ENCODE data around the gene SCFD1.
"Not testable (repeated sequence)": the region's sequence is repeated elsewhere in the genome, so short reads cannot be mapped to it uniquely, and the experiment has no call there.

Gene SCFD1

DNA sequence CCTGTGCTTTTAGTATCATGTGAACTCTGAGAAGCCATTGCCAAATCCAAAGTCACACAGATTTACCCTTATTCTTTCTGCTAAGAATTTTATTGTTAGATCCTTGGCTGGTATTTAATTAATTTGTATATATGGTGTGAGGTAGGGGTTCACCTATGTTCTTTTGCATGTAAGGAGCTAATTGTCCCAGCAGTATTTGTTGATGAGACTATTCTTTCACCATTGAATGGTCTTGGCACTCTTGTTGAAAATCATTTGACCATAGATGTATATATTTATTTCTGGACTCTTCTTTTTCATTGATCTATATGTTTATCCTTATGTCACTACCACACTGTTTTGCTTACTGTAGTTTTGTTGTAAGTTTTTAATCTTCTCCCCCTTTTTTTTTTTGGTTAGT is 36.9 kb upstream of the SCFD1 start:
- H3K4me1 ChIP-seq (ENCODE audit: control insufficient read depth, insufficient read depth, low read length) = peaks cover 3% of the 10 kb centered on the region
- no peak for DNase-seq (ENCODE audit: low read depth)
- H3K27me3 ChIP-seq (replicated peaks; ENCODE audit: control insufficient read depth, insufficient read depth, low read length) = no peaks in the 10 kb centered on the region
- H3K9ac ChIP-seq (ENCODE audit: low read length) = no peak overlapping the region
- peaks cover 18% of the 10 kb centered on the region for H3K36me3 ChIP-seq (ENCODE audit: control insufficient read depth, insufficient read depth, low read length, severe bottlenecking)
- no peaks in the 10 kb centered on the region for H3K9me3 ChIP-seq (ENCODE audit: control insufficient read depth, low read length)
- H3K4me3 ChIP-seq (ENCODE audit: low read length) = no peak overlapping the region

DNA sequence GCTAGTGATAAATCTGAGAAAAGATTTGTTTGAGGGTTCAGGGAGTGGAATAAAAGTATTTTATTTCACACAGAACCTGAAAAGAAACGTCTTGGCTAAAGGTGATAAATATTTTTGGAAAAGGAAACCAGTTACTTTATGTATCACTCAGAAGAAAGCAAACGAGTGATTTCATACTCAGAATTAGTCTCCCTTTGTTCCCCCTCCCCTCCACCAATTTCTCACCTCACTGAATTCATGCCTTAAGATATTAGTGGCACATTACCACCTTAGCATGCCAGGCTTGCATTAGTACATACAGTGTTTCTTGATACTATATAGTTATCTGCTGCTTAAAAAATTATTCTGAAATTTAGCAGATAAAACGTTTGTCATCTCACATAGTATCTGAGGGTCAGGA is 35.0 kb upstream of the SCFD1 start:
- Histone ChIP-seq H3K4me3 (ENCODE audit: low read length) (no peak overlapping the region), H3K9me3 (ENCODE audit: control insufficient read depth, low read length) (no peaks in the 10 kb centered on the region), H3K4me1 (ENCODE audit: control insufficient read depth, insufficient read depth, low read length) (no peaks in the 10 kb centered on the region), H3K27me3 (replicated peaks; ENCODE audit: control insufficient read depth, insufficient read depth, low read length) (no peaks in the 10 kb centered on the region), H3K36me3 (ENCODE audit: control insufficient read depth, insufficient read depth, low read length, severe bottlenecking) (peaks cover 33% of the 10 kb centered on the region), H3K9ac (ENCODE audit: low read length) (no peak overlapping the region)
- no peak for DNase-seq (ENCODE audit: low read depth)

DNA sequence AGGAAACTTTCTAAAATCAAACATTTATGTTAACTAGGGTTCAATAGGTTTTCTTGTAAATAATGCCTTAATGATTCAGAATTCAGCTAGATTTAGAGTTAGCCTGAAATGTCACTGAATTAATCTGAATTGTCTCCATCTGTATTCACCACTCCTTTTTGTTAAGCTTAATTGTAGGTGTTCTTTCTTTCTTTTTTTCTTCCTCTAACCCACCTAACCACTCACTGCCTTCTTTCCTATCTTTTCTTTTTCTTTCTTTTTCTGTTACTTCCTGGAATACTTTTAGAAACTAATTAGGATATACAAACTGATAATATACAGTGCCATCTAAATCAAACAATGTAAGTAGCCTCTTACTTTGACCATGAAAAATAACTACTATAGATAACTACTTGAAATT is 33.2 kb upstream of the SCFD1 start:
- Histone ChIP-seq H3K27me3 (replicated peaks; ENCODE audit: control insufficient read depth, insufficient read depth, low read length) (no peaks in the 10 kb centered on the region), H3K4me1 (ENCODE audit: control insufficient read depth, insufficient read depth, low read length) (no peaks in the 10 kb centered on the region), H3K4me3 (ENCODE audit: low read length) (no peak overlapping the region), H3K9ac (ENCODE audit: low read length) (no peak overlapping the region), H3K36me3 (ENCODE audit: control insufficient read depth, insufficient read depth, low read length, severe bottlenecking) (peaks cover 29% of the 10 kb centered on the region), H3K9me3 (ENCODE audit: control insufficient read depth, low read length) (no peaks in the 10 kb centered on the region)
- DNase-seq (ENCODE audit: low read depth) = no peak

DNA sequence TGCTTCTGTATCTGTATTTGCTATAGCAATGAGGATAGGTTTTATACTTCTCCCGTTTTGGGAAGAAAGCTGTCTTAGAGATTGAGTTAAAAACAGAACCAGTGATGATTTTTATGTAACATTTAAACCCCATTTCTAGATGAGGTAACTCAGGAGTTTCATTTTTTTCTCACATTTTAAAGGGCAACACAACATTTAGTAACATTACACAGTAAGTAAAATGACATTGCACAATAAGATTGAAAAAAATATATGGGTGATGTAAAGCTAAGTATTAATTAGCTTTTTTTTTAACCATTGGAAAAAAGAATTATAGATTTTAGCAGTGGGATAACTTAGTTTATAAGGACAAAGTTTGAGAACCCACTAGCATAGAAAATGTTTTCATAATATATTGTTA is 25.2 kb upstream of the SCFD1 start:
- Histone ChIP-seq H3K4me1 (ENCODE audit: control insufficient read depth, insufficient read depth, low read length) (no peaks in the 10 kb centered on the region), H3K27me3 (replicated peaks; ENCODE audit: control insufficient read depth, insufficient read depth, low read length) (no peaks in the 10 kb centered on the region), H3K36me3 (ENCODE audit: control insufficient read depth, insufficient read depth, low read length, severe bottlenecking) (peaks cover 30% of the 10 kb centered on the region), H3K9me3 (ENCODE audit: control insufficient read depth, low read length) (no peaks in the 10 kb centered on the region), H3K9ac (ENCODE audit: low read length) (no peak overlapping the region), H3K4me3 (ENCODE audit: low read length) (no peak overlapping the region)
- no peak for DNase-seq (ENCODE audit: low read depth)

DNA sequence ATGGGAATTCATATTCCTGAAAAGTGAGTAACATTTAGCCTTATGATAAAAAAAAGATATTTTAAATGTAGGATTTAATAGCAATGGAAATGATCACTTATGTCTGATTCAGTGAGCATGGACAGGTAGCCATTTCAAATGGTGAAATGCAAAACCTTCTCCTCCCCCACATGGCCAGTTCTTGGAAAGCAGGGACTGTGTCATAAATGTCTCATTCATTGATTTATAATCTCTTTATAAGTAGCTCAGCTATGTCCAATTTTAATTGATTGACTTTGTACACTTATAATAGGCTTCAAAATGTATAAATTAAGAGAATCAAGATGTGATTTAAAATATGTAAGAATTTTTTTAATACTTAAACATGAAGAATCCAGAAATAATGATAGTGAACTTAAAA is 24.6 kb upstream of the SCFD1 start:
- Histone ChIP-seq H3K9ac (ENCODE audit: low read length) (no peak overlapping the region), H3K4me1 (ENCODE audit: control insufficient read depth, insufficient read depth, low read length) (no peaks in the 10 kb centered on the region), H3K27me3 (replicated peaks; ENCODE audit: control insufficient read depth, insufficient read depth, low read length) (no peaks in the 10 kb centered on the region), H3K4me3 (ENCODE audit: low read length) (no peak overlapping the region), H3K9me3 (ENCODE audit: control insufficient read depth, low read length) (no peaks in the 10 kb centered on the region), H3K36me3 (ENCODE audit: control insufficient read depth, insufficient read depth, low read length, severe bottlenecking) (peaks cover 31% of the 10 kb centered on the region)
- no peak for DNase-seq (ENCODE audit: low read depth)

DNA sequence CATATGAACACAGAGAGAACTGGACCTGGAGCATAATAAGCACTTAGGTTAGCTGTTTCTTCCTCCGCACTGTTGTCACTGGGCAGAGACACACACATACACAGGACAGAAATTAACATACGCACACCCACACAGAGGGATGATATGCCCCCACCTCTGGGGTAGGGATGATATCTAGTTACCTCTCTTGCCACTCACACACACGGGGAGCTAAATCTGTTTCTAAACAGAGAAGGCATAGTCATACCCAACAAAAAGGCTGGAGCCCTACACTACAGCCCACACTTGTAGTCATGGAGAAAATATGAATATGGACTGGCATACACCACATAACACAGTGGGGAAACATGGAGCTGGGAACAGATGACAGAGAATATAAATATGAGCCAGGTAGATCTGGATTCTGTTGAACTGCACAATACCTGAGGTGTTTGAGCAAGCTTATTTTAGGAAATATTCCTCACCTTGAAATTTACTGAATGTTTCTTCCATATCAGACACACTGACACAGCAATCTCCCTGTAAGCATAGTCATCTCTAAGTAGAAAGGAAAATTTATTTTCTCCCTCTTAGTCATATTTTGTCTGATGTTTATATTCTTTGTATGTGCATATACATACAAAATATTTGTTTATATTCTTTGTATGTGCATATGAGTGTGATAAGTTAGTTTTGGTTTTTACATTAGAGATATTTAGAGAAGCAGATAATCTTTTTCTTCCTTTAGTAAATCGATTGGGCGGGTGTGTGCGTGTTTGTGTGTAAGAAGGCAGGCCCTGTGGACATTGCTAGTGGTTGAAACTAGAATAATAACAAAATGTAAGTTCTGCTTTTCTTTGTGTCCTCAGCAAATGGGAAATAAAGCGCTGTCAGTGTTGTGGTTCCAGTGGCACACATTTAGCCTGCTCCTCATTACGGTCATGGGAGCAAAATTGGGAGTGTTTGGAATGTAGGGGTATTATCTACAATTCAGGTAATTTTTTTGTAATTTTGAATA is 20.9 kb upstream of the SCFD1 start:
- Histone ChIP-seq H3K4me3 (ENCODE audit: low read length) (no peak overlapping the region), H3K36me3 (ENCODE audit: control insufficient read depth, insufficient read depth, low read length, severe bottlenecking) (peaks cover 58% of the 10 kb centered on the region)
- DNase-seq (ENCODE audit: low read depth) = no peak

DNA sequence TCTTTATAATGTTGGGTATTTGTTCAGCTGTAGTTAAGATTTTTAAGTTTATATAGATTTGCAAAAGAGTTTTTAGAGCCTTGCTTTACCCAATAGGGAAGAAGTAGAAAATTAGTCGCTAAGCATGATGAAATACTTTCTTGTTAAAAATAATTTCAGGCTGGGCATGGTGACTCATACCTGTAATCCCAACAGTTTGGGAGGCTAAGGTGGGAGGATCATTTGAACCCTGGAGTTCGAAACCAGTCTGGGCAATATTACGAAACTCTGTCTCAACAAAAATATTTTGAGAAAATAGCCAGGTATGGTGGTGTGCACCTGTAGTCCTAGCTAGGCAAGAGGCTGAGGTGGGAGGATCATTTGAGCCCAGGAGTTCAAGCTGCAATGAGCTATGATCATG is 18.7 kb upstream of the SCFD1 start:
- H3K4me3 ChIP-seq (ENCODE audit: low read length) = no peak overlapping the region
- peaks cover 54% of the 10 kb centered on the region for H3K36me3 ChIP-seq (ENCODE audit: control insufficient read depth, insufficient read depth, low read length, severe bottlenecking)

More for the DNA sequence above, 20.9 kb upstream of the SCFD1 start:
- no peak overlapping the region for H3K9ac ChIP-seq (ENCODE audit: low read length)
- no peaks in the 10 kb centered on the region for H3K9me3 ChIP-seq (ENCODE audit: control insufficient read depth, low read length)
- no peaks in the 10 kb centered on the region for H3K4me1 ChIP-seq (ENCODE audit: control insufficient read depth, insufficient read depth, low read length)
- H3K27me3 ChIP-seq (replicated peaks; ENCODE audit: control insufficient read depth, insufficient read depth, low read length) = no peaks in the 10 kb centered on the region

DNA sequence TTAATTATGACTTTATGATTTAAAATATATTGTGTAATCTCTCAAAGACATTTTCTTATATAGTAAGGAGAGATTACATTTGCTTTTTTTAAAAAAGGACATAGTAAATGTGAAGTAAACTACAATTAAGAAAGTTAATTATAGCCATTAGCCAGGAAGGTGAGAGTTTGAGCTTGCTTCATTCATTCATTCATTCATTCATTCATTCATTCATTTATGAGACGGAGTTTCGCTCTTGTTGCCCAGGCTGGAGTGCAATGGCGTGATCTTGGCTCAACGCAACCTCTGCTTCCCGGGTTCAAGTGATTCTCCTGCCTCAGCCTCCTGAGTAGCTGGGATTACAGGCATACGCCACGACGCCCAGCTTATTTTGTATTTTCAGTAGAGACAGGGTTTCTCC is 17.4 kb upstream of the SCFD1 start:
- not testable (repeated sequence) for H3K9me3 ChIP-seq (ENCODE audit: control insufficient read depth, low read length); H3K27me3 ChIP-seq (replicated peaks; ENCODE audit: control insufficient read depth, insufficient read depth, low read length); H3K4me1 ChIP-seq (ENCODE audit: control insufficient read depth, insufficient read depth, low read length); H3K4me3 ChIP-seq (ENCODE audit: low read length); H3K9ac ChIP-seq (ENCODE audit: low read length); DNase-seq (ENCODE audit: low read depth)
- peaks cover 51% of the 10 kb centered on the region for H3K36me3 ChIP-seq (ENCODE audit: control insufficient read depth, insufficient read depth, low read length, severe bottlenecking)

More for the DNA sequence above, 18.7 kb upstream of the SCFD1 start:
- Histone ChIP-seq H3K9ac (ENCODE audit: low read length) (no peak overlapping the region), H3K9me3 (ENCODE audit: control insufficient read depth, low read length) (no peaks in the 10 kb centered on the region), H3K27me3 (replicated peaks; ENCODE audit: control insufficient read depth, insufficient read depth, low read length) (no peaks in the 10 kb centered on the region), H3K4me1 (ENCODE audit: control insufficient read depth, insufficient read depth, low read length) (peaks cover 3% of the 10 kb centered on the region)
- DNase-seq (ENCODE audit: low read depth) = no peak

DNA sequence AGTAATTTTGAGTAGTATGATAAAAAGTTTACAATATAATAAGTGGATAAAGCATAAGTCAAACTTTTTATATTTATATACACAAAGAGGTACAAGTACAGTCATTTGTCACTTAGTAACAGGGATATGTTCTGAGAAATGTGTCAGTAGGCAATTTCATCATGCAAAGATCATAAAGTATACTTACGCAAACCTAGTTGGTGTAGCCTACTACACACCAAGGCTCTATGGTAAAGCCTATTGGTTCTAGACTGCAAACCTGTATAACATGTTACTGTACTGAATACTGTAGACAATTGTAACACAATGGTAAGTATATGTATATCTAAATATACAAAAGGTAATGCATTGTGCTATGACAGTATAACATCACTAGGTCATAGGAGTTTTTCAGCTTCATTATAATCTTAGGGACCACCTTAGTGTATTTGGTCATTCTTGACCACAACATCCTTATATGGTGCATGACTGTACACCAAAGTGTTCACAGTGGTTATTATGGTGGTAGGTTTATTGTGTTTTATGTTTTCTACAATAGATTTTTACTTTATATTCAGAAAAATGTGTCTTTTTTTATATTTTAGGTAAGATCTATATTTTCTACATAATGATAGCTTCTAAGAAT is 14.9 kb upstream of the SCFD1 start:
- no peak overlapping the region for H3K4me3 ChIP-seq (ENCODE audit: low read length)
- no peak for DNase-seq (ENCODE audit: low read depth)
- no peak overlapping the region for H3K9ac ChIP-seq (ENCODE audit: low read length)
- H3K27me3 ChIP-seq (replicated peaks; ENCODE audit: control insufficient read depth, insufficient read depth, low read length) = no peaks in the 10 kb centered on the region
- H3K9me3 ChIP-seq (ENCODE audit: control insufficient read depth, low read length) = no peaks in the 10 kb centered on the region
- peaks cover 8% of the 10 kb centered on the region for H3K4me1 ChIP-seq (ENCODE audit: control insufficient read depth, insufficient read depth, low read length)
- H3K36me3 ChIP-seq (ENCODE audit: control insufficient read depth, insufficient read depth, low read length, severe bottlenecking) = peaks cover 35% of the 10 kb centered on the region

DNA sequence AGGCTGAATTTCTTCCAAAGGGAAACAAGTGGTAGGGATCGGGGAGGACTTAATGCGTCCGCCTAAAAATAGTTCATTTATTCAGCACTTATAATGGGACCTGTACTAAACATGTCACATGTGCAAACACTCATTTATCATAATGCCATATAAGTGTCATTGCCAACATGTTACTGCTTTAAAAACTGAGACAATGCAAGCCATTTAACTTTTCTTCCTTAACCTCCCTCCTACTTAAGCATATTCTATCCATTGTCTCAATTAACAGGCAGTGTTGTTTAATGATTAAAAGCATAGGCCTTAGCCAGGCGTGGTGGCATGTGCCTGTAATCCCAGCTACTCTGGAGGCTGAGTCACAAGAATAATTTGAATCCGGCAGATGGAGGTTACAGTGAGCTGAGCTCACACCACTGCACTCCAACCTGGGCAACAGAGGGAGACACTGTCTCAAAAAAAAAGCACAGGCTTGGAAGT is 13.5 kb upstream of the SCFD1 start:
- Histone ChIP-seq H3K4me3 (ENCODE audit: low read length) (no peak overlapping the region), H3K36me3 (ENCODE audit: control insufficient read depth, insufficient read depth, low read length, severe bottlenecking) (peaks cover 27% of the 10 kb centered on the region), H3K27me3 (replicated peaks; ENCODE audit: control insufficient read depth, insufficient read depth, low read length) (no peaks in the 10 kb centered on the region), H3K9me3 (ENCODE audit: control insufficient read depth, low read length) (no peaks in the 10 kb centered on the region), H3K9ac (ENCODE audit: low read length) (no peak overlapping the region), H3K4me1 (ENCODE audit: control insufficient read depth, insufficient read depth, low read length) (peaks cover 12% of the 10 kb centered on the region)
- DNase-seq (ENCODE audit: low read depth) = peak; percentile 28

DNA sequence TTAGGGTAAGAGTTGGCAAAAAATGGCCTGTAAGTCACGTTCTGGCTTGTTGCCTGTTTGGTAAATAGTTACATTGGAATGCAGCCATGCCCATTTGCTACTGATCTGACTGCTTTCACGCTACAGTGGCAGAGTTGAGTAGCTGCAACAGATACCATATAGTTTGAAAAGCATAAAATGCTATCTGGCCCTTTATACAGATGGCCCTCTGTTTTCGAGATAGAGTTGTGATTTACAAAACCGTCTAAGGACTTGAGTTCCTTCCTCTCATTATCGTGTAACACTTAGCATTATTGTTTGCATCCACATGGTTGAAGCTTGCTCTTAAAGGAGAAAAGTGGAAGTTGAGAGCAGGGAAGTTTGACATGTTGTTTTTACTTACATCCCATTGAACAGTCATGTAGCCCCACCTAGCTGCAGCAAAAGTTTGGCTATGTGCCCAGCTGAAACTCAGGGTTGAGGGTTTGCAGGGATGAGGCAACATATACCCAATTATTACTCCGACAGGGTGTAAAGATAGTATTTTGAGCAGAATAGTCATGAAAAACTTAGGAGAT is 11.3 kb upstream of the SCFD1 start:
- H3K4me1 ChIP-seq (ENCODE audit: control insufficient read depth, insufficient read depth, low read length) = peaks cover 14% of the 10 kb centered on the region
- DNase-seq (ENCODE audit: low read depth) = peak; percentile 77
- no peak overlapping the region for H3K9ac ChIP-seq (ENCODE audit: low read length)
- no peaks in the 10 kb centered on the region for H3K27me3 ChIP-seq (replicated peaks; ENCODE audit: control insufficient read depth, insufficient read depth, low read length)
- no peaks in the 10 kb centered on the region for H3K9me3 ChIP-seq (ENCODE audit: control insufficient read depth, low read length)
- H3K36me3 ChIP-seq (ENCODE audit: control insufficient read depth, insufficient read depth, low read length, severe bottlenecking) = peaks cover 9% of the 10 kb centered on the region
- H3K4me3 ChIP-seq (ENCODE audit: low read length) = no peak overlapping the region

All from adipocyte (in vitro differentiated cells).